GM23338 (cell line): ENCODE data around the gene LRBA. TPM values are rescaled to one million over a fixed set of nuclear protein-coding genes. Genes with fewer than 3 reads are reported as not detected.

Source experiments
- ATAC-seq: fragments of 200-7000 bp; cut with Tn5 transposase; 3 replicates; pipeline ENCODE4 v1.9.1; 2020
- DNase-seq: peaks from one replicate; pipeline ENCODE4 v3.0.0-alpha.2; 2015; ENCODE audit warnings: low spot score
- H2AFZ ChIP-seq: fragments of 200-600 bp; sonication (generic); 2 replicates; pipeline ENCODE4 v1.8.0; 2016; ENCODE audit warnings: antibody characterized with exemption, mild to moderate bottlenecking, moderate library complexity
- H3F3A ChIP-seq: fragments of 200-600 bp; sonication (generic); replicated peaks from 2 replicates; pipeline ENCODE4 v1.8.0; 2017; ENCODE audit warnings: antibody characterized with exemption, mixed run types, low read depth
- H3K27ac ChIP-seq: fragments of 200-600 bp; sonication (generic); 2 replicates; pipeline ENCODE4 v1.6.1; 2016; ENCODE audit warnings: low read depth
- H3K27me3 ChIP-seq: fragments of 200-600 bp; sonication (generic); 2 replicates; pipeline ENCODE4 v1.8.0; 2016; ENCODE audit warnings: mild to moderate bottlenecking, mixed run types, moderate library complexity; ENCODE audit not compliant: insufficient read depth
- H3K36me3 ChIP-seq: fragments of 200-600 bp; sonication (generic); 2 replicates; pipeline ENCODE4 v1.8.0; 2016; ENCODE audit warnings: mild to moderate bottlenecking; ENCODE audit not compliant: insufficient read depth
- H3K4me1 ChIP-seq: fragments of 200-600 bp; sonication (generic); 2 replicates; pipeline ENCODE4 v1.8.0; 2016; ENCODE audit warnings: mild to moderate bottlenecking, moderate library complexity; ENCODE audit not compliant: insufficient read depth
- H3K4me2 ChIP-seq: fragments of 200-600 bp; sonication (generic); 2 replicates; pipeline ENCODE4 v1.7.1; 2017; ENCODE audit warnings: mixed run types
- H3K4me3 ChIP-seq: fragments of 200-600 bp; sonication (generic); 2 replicates; pipeline ENCODE4 v1.6.1; 2016; ENCODE audit warnings: mixed run types
- H3K79me2 ChIP-seq: fragments of 200-600 bp; sonication (generic); replicated peaks from 2 replicates; pipeline ENCODE4 v1.8.0; 2017; ENCODE audit warnings: mild to moderate bottlenecking; ENCODE audit not compliant: insufficient read depth
- H3K9me2 ChIP-seq: fragments of 200-600 bp; sonication (generic); 2 replicates; pipeline ENCODE4 v1.8.0; 2017; ENCODE audit not compliant: insufficient read depth
- H4K20me1 ChIP-seq: fragments of 200-600 bp; sonication (generic); replicated peaks from 2 replicates; pipeline ENCODE4 v1.8.0; 2017; ENCODE audit warnings: mild to moderate bottlenecking; ENCODE audit not compliant: insufficient read depth
- H3K27ac Mint-ChIP-seq: 2 replicates; pipeline ENCODE4 v1.8.0; 2020; ENCODE audit warnings: inconsistent platforms, mild to moderate bottlenecking, moderate library complexity, mixed read lengths
- H3K27me3 Mint-ChIP-seq: 3 replicates; pipeline ENCODE4 v1.8.0; 2022; ENCODE audit warnings: low read depth, mild to moderate bottlenecking, moderate library complexity, mixed read lengths, inconsistent platforms; ENCODE audit not compliant: insufficient read depth, poor library complexity
- H3K36me3 Mint-ChIP-seq: 3 replicates; pipeline ENCODE4 v1.8.0; 2021; ENCODE audit warnings: low read depth, mild to moderate bottlenecking, inconsistent platforms, moderate library complexity, mixed read lengths
- H3K4me1 Mint-ChIP-seq: 3 replicates; pipeline ENCODE4 v1.8.0; 2020; ENCODE audit warnings: mild to moderate bottlenecking, inconsistent platforms, mixed read lengths
- H3K4me3 Mint-ChIP-seq: 3 replicates; pipeline ENCODE4 v1.8.0; 2021; ENCODE audit warnings: moderate library complexity, mild to moderate bottlenecking, inconsistent platforms, mixed read lengths
- H3K9me3 Mint-ChIP-seq: 3 replicates; pipeline ENCODE4 v1.8.0; 2020; ENCODE audit warnings: moderate library complexity, mild to moderate bottlenecking, inconsistent platforms, mixed read lengths
- CREB1 ChIP-seq: fragments of 250-450 bp; sonication (Bioruptor Pico); IDR thresholded peaks from 2 replicates; pipeline ENCODE4 v1.5.0; 2020; ENCODE audit warnings: low read depth, mild to moderate bottlenecking, moderate library complexity
- EZH2 ChIP-seq: fragments of 200-600 bp; sonication (generic); IDR thresholded peaks from one replicate; pipeline ENCODE4 v1.8.0; 2017; ENCODE audit warnings: antibody characterized with exemption, mild to moderate bottlenecking, low read depth; ENCODE audit not compliant: unreplicated experiment
- EZH2phosphoT487 ChIP-seq: fragments of 200-600 bp; sonication (generic); IDR thresholded peaks from one replicate; pipeline ENCODE4 v1.8.1; 2018; ENCODE audit warnings: antibody characterized with exemption; ENCODE audit not compliant: unreplicated experiment
- JUNB ChIP-seq: IDR thresholded peaks from one replicate; pipeline ENCODE4 v1.6.1; 2016; ENCODE audit warnings: antibody characterized with exemption; ENCODE audit not compliant: unreplicated experiment
- NANOG ChIP-seq: IDR thresholded peaks from 2 replicates; pipeline ENCODE4 v1.6.1; 2016; ENCODE audit warnings: antibody characterized with exemption, borderline replicate concordance
- STAT1 ChIP-seq: IDR thresholded peaks from one replicate; pipeline ENCODE4 v1.6.1; 2016; ENCODE audit warnings: antibody characterized with exemption; ENCODE audit not compliant: unreplicated experiment
- ZNF114 ChIP-seq: fragments of 250-450 bp; sonication (Bioruptor Pico); IDR thresholded peaks from 2 replicates; pipeline ENCODE4 v1.5.0; 2020; ENCODE audit warnings: mild to moderate bottlenecking, moderate library complexity
- polyA plus RNA-seq: library from polyadenylated mRNA; unstranded; fragments of >200 nt; fragmentation: Nextera tagmentation; extraction: Ambion mirVana; gene quantifications from 2 replicates; pipeline ENCODE4 v1.2.1, GENCODE V29; 2016
- total RNA-seq: library from RNA; depleted of rRNA; stranded (reverse); fragments of >200 nt; shearing (Covaris generic); gene quantifications from 2 replicates; pipeline ENCODE4 v1.2.3, GENCODE V29; 2014
- TF ChIP-seq, protein P1 (sequence below), 2 experiments: fragments of 200-600 bp in 1 of 2; sonication (generic) in 1 of 2; conservative IDR thresholded peaks; 2 replicates each; pipeline versions ENCODE4 v1.5.1 to v1.6.1; 2016 to 2017; ENCODE audit warnings: antibody characterized with exemption in 2 of 2, low read depth in 2 of 2, mild to moderate bottlenecking in 2 of 2, moderate library complexity in 1 of 2

The LRBA gene
- total and polyA plus RNA-seq, 2 experiments from 2014 or later = 23.3 to 126 TPM

DNA sequence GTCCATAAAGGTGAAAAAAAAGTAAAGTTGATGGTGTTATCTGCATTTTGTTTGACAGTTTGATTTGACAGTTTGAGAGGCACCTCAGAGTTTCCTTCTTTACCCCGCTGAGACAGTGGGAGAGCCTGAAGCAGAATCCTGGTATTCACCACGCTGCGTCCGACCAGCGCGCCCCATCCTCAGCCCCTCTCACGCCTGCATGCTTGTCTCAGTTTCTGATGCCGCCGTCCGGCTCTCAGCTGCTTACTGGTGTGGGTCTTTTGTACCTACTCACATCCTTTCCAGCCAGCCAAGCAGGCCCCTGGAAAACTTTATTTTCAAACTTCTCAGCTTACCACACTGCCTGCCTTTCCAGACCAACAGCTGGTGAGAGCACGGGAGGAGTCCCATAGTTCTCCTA lies 761.7 kb downstream of the LRBA start (continued):
- TF ChIP-seq, protein P1, sequence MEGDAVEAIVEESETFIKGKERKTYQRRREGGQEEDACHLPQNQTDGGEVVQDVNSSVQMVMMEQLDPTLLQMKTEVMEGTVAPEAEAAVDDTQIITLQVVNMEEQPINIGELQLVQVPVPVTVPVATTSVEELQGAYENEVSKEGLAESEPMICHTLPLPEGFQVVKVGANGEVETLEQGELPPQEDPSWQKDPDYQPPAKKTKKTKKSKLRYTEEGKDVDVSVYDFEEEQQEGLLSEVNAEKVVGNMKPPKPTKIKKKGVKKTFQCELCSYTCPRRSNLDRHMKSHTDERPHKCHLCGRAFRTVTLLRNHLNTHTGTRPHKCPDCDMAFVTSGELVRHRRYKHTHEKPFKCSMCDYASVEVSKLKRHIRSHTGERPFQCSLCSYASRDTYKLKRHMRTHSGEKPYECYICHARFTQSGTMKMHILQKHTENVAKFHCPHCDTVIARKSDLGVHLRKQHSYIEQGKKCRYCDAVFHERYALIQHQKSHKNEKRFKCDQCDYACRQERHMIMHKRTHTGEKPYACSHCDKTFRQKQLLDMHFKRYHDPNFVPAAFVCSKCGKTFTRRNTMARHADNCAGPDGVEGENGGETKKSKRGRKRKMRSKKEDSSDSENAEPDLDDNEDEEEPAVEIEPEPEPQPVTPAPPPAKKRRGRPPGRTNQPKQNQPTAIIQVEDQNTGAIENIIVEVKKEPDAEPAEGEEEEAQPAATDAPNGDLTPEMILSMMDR (conservative IDR thresholded peaks at IDR 0.05; ENCODE audit: low read depth in 2 of 2) = no peak
- no peak for TF ChIP-seq EZH2

DNA sequence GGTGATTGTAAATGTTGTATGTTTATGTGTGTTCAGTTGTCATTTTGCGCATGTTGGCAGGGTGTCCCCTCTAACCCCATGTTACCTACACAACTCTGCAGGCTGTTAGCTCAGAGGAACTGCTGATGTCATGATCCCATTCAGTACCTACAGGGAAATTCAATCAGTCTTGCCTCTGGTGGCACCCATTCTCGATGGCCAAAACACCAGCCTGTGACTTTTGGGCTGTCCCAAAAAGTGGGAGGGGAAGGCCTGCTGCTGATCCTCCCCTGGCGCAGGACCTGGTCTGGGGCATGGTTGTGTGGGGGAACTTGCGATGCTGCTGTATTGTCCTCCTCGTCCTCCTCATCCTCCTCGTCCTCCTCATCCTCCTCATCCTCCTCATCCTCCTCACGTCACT lies 762.3 kb downstream of the LRBA start:
- Histone ChIP-seq H3K4me2 (no peak overlapping the region), H3K9me2 (no peaks in the 10 kb centered on the region), H3K4me1 (peaks cover 21% of the 10 kb centered on the region), H3K36me3 (no peaks in the 10 kb centered on the region), H4K20me1 (no peaks in the 10 kb centered on the region), H2AFZ (no peak overlapping the region; the same call in 1 of the 2 replicates), H3K4me3 (no peak overlapping the region), H3F3A (no peaks in the 10 kb centered on the region), H3K27ac (no peak overlapping the region), H3K79me2 (no peaks in the 10 kb centered on the region), H3K27me3 (no peaks in the 10 kb centered on the region)
- Mint-ChIP-seq H3K27me3 (peaks cover 24% of the 10 kb centered on the region), H3K9me3 (peaks cover 4% of the 10 kb centered on the region; the same call in 2 of the 3 replicates), H3K4me3 (no peak overlapping the region), H3K4me1 (peaks cover 18% of the 10 kb centered on the region), H3K36me3 (no peaks in the 10 kb centered on the region), H3K27ac (no peak overlapping the region)
- no peak for TF ChIP-seq STAT1
- TF ChIP-seq, protein P1 (conservative IDR thresholded peaks at IDR 0.05; ENCODE audit: low read depth in 2 of 2) = no peak
- no peak for TF ChIP-seq NANOG
- TF ChIP-seq CREB1 (CRISPR knock-in tag) = no peak
- no peak for TF ChIP-seq ZNF114 (CRISPR knock-in tag)
- TF ChIP-seq JUNB = no peak
- no peak for DNase-seq
- ATAC-seq = no peak

GRCh38 chr4:150252306-150252705 lies 762.8 kb downstream of the LRBA start:
- DNase-seq = no peak
- Histone ChIP-seq H3K27ac (no peak overlapping the region), H3K4me2 (no peak overlapping the region), H2AFZ (no peak overlapping the region; the same call in 1 of the 2 replicates), H3K4me3 (no peak overlapping the region), H3K79me2 (no peaks in the 10 kb centered on the region), H3K27me3 (no peaks in the 10 kb centered on the region), H3K36me3 (no peaks in the 10 kb centered on the region), H3K9me2 (no peaks in the 10 kb centered on the region), H4K20me1 (no peaks in the 10 kb centered on the region), H3F3A (no peaks in the 10 kb centered on the region), H3K4me1 (peaks cover 21% of the 10 kb centered on the region)
- no peak for ATAC-seq
- Mint-ChIP-seq H3K27me3 (peaks cover 21% of the 10 kb centered on the region), H3K36me3 (no peaks in the 10 kb centered on the region), H3K27ac (no peak overlapping the region), H3K4me1 (peaks cover 18% of the 10 kb centered on the region), H3K4me3 (no peak overlapping the region), H3K9me3 (peaks cover 4% of the 10 kb centered on the region; the same call in 2 of the 3 replicates)
- TF ChIP-seq EZH2phosphoT487 = no peak
- TF ChIP-seq, protein P1 (conservative IDR thresholded peaks at IDR 0.05; ENCODE audit: low read depth in 2 of 2) = no peak
